SK-N-SH (cell line): ENCODE measurements around the gene MNS1. TPM values are rescaled to one million over a fixed set of nuclear protein-coding genes. Genes with fewer than 3 reads are reported as not detected.

Experiments
- CTCF ChIA-PET: fragments of 300-600, 350-600 bp; formaldehyde crosslinking; extraction: SDS; loops from one replicate; lab custom pipeline; 2021; lab: Yijun Ruan, JAX
- POLR2A ChIA-PET: fragments of 350-600 bp; sonication (Branson Sonifier 250); formaldehyde crosslinking; extraction: SDS; loops from one replicate; lab custom pipeline; 2020; ENCODE audit warnings: antibody characterized with exemption, inconsistent platforms; lab: Yijun Ruan, JAX
- DNase-seq: peaks from one replicate; pipeline ENCODE4 v3.0.0; 2012
- H2AFZ ChIP-seq: fragments of 200-600 bp; sonication (generic); 2 replicates; pipeline ENCODE4 v1.8.1; 2016; ENCODE audit warnings: antibody characterized with exemption, mild to moderate bottlenecking, low read depth
- H3F3A ChIP-seq: fragments of 200-600 bp; sonication (generic); replicated peaks from 2 replicates; pipeline ENCODE3; 2016; ENCODE audit warnings: antibody characterized with exemption, mild to moderate bottlenecking; ENCODE audit not compliant: insufficient read depth
- H3K27ac ChIP-seq, 2 experiments: fragments of 200-500 bp in 1 of 2; fragments of 200-600 bp in 1 of 2; sonication (Bioruptor generic) in 1 of 2; sonication (generic), shearing (Covaris generic) in 1 of 2; 2 replicates each; pipeline versions ENCODE4 v1.5.1 to v1.6.1; 2014 to 2016; ENCODE audit warnings: low read depth in 2 of 2, inconsistent platforms in 1 of 2, low read length in 1 of 2, mild to moderate bottlenecking in 1 of 2, mixed read lengths in 1 of 2
- H3K27me3 ChIP-seq: fragments of 200-600 bp; sonication (generic), shearing (Covaris generic); 2 replicates; pipeline ENCODE4 v1.6.1; 2016; ENCODE audit warnings: mixed run types; ENCODE audit not compliant: insufficient read depth
- H3K36me3 ChIP-seq, 2 experiments: fragments of 200-500 bp in 1 of 2; fragments of 200-600 bp in 1 of 2; sonication (Bioruptor generic) in 1 of 2; sonication (generic) in 1 of 2; replicated peaks in 1 of 2; 2 replicates each; pipeline versions ENCODE3 to v1.5.1; 2014 to 2016; ENCODE audit warnings: low read length in 1 of 2, mild to moderate bottlenecking in 1 of 2; ENCODE audit not compliant: insufficient read depth in 2 of 2, control insufficient read depth in 1 of 2
- H3K4me1 ChIP-seq, 2 experiments: fragments of 200-500 bp in 1 of 2; fragments of 200-600 bp in 1 of 2; sonication (Bioruptor generic) in 1 of 2; sonication (generic), shearing (Covaris generic) in 1 of 2; 2 replicates each; pipeline versions ENCODE4 v1.5.1 to v1.6.1; 2014 to 2016; ENCODE audit warnings: low read depth in 1 of 2, low read length in 1 of 2, mixed run types in 1 of 2; ENCODE audit not compliant: insufficient read depth in 2 of 2, control insufficient read depth in 1 of 2
- H3K4me2 ChIP-seq: fragments of 200-600 bp; sonication (generic), shearing (Covaris generic); 2 replicates; pipeline ENCODE4 v1.6.1; 2017; ENCODE audit warnings: mixed run types
- H3K4me3 ChIP-seq, 2 experiments: fragments of 200-500 bp in 1 of 2; fragments of 200-600 bp in 1 of 2; sonication (Bioruptor generic) in 1 of 2; sonication (generic), shearing (Covaris generic) in 1 of 2; 2 replicates each; pipeline versions ENCODE4 v1.5.1 to v1.8.1; 2014 to 2016; ENCODE audit warnings: low read depth in 2 of 2, inconsistent platforms in 1 of 2, low read length in 1 of 2, mild to moderate bottlenecking in 1 of 2, mixed read lengths in 1 of 2, moderate library complexity in 1 of 2
- H3K79me2 ChIP-seq: fragments of 200-600 bp; sonication (generic); 2 replicates; pipeline ENCODE4 v1.8.1; 2017; ENCODE audit warnings: mild to moderate bottlenecking; ENCODE audit not compliant: insufficient read depth
- H3K9ac ChIP-seq: fragments of 200-600 bp; sonication (generic); 2 replicates; pipeline ENCODE4 v1.6.1; 2017; ENCODE audit warnings: mixed run types
- H3K9me2 ChIP-seq: fragments of 200-600 bp; sonication (generic); 2 replicates; pipeline ENCODE4 v1.6.1; 2017; ENCODE audit warnings: mixed run types
- H3K9me3 ChIP-seq: fragments of 200-600 bp; sonication (generic); 2 replicates; pipeline ENCODE4 v1.6.1; 2017; ENCODE audit warnings: mixed run types, mild to moderate bottlenecking, moderate library complexity
- H4K20me1 ChIP-seq: fragments of 200-600 bp; sonication (generic); 2 replicates; pipeline ENCODE4 v1.6.1; 2017; ENCODE audit warnings: mild to moderate bottlenecking, mixed run types; ENCODE audit not compliant: insufficient read depth
- CTCF ChIP-seq: fragments of 200-600 bp; sonication (generic); IDR thresholded peaks from 2 replicates; pipeline ENCODE4 v1.6.1; 2017; ENCODE audit warnings: antibody characterized with exemption, mild to moderate bottlenecking, moderate library complexity
- ELF1 ChIP-seq: IDR thresholded peaks from 2 replicates; pipeline ENCODE4 v1.4.0; 2012
- EZH2phosphoT487 ChIP-seq: fragments of 200-600 bp; sonication (generic); IDR thresholded peaks from 2 replicates; pipeline ENCODE4 v1.6.1; 2017; ENCODE audit warnings: low read depth, mixed run types, mild to moderate bottlenecking, antibody characterized with exemption, moderate library complexity, borderline replicate concordance
- FOSL2 ChIP-seq: IDR thresholded peaks from 2 replicates; pipeline ENCODE4 v1.4.0; 2012; ENCODE audit warnings: low read depth, mild to moderate bottlenecking, moderate library complexity, borderline replicate concordance
- GABPA ChIP-seq: IDR thresholded peaks from 2 replicates; pipeline ENCODE4 v1.4.0; 2012; ENCODE audit warnings: low read depth, mild to moderate bottlenecking
- JUND ChIP-seq: IDR thresholded peaks from 2 replicates; pipeline ENCODE4 v1.4.0; 2012
- MAX ChIP-seq: IDR thresholded peaks from 2 replicates; pipeline ENCODE4 v1.4.0; 2012; ENCODE audit warnings: low read depth
- MEF2A ChIP-seq: IDR thresholded peaks from 2 replicates; pipeline ENCODE4 v1.4.0; 2012; ENCODE audit warnings: low read depth, borderline replicate concordance
- MXI1 ChIP-seq: IDR thresholded peaks from 2 replicates; pipeline ENCODE4 v1.6.1; 2012; ENCODE audit warnings: mild to moderate bottlenecking, low read depth, low read length, improper control_type of control experiment
- NRF1 ChIP-seq: IDR thresholded peaks from 2 replicates; pipeline ENCODE4 v1.6.1; 2012; ENCODE audit warnings: low read depth, mild to moderate bottlenecking, low read length
- RAD21 ChIP-seq: IDR thresholded peaks from 2 replicates; pipeline ENCODE4 v1.6.1; 2012; ENCODE audit warnings: mild to moderate bottlenecking, low read length
- RCOR1 ChIP-seq: fragments of 150-350 bp; IDR thresholded peaks from 2 replicates; pipeline ENCODE4 v1.6.1; 2017; ENCODE audit warnings: antibody characterized with exemption, low read length
- RFX5 ChIP-seq: IDR thresholded peaks from 2 replicates; pipeline ENCODE4 v1.6.1; 2012; ENCODE audit warnings: mild to moderate bottlenecking, improper control_type of control experiment, low read length
- RXRA ChIP-seq: IDR thresholded peaks from 2 replicates; pipeline ENCODE4 v1.4.0; 2012; ENCODE audit warnings: low read depth, mild to moderate bottlenecking, borderline replicate concordance
- TEAD4 ChIP-seq: IDR thresholded peaks from 2 replicates; pipeline ENCODE4 v1.4.0; 2012; ENCODE audit warnings: mild to moderate bottlenecking, borderline replicate concordance; ENCODE audit not compliant: insufficient read depth
- USF1 ChIP-seq: IDR thresholded peaks from 2 replicates; pipeline ENCODE4 v1.4.0; 2012; ENCODE audit warnings: low read depth, borderline replicate concordance
- YY1 ChIP-seq: IDR thresholded peaks from 2 replicates; pipeline ENCODE4 v1.4.0; 2012; ENCODE audit warnings: low read depth, mild to moderate bottlenecking
- WGBS: methylation state at CpG from one replicate; pipeline ENCODE4 v1.1.6; 2017; ENCODE audit warnings: low lambda C conversion rate; 5-methylcytosine and 5-hydroxymethylcytosine counted together
- polyA plus RNA-seq, 3 experiments: library from polyadenylated mRNA; depleted of rRNA; stranded (reverse); fragments of >200 nt; gene quantifications; 2 replicates each; pipeline ENCODE4 v1.2.3, GENCODE V29; 2012
- TF ChIP-seq, protein P1 (sequence below): fragments of 150-350 bp; IDR thresholded peaks from 2 replicates; pipeline ENCODE4 v1.6.1; 2017; ENCODE audit warnings: antibody characterized with exemption, low read length, low read depth, borderline replicate concordance

The MNS1 gene
- polyA plus RNA-seq, 1 of the 3 experiments (the other 2 are of a cell fraction), result 0.90 TPM

- TF ChIP-seq USF1 (no peak), RFX5 (no peak), RCOR1 (no peak), RXRA (no peak)
These were observed 70.0 kb downstream of the MNS1 start (continued) for GRCh38 chr15:56394909-56395308.

DNA sequence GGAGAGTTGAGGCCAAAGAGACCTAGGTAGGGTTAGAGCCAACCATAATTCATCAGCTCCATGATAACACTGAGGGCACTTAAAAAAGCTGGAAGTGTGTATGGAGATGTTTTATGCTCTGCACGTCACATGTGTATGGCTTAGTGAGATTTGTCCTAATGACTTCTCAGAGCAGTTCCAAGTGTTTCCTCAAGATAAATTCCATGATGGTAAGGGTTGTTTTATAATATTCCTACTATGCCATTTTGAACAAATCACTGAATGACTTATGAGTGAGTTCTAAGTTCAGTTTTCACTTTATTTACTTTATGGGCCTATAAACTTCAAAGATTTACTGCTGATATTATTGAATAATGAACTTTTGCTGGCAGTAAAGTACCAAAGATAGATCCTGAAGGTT is 71.7 kb downstream of the MNS1 start:
- TF ChIP-seq ELF1 (no peak), MAX (no peak), RXRA (no peak), CTCF (no peak), JUND (no peak), USF1 (no peak), YY1 (no peak), RAD21 (no peak)
- no peak overlapping the region for H3K9ac ChIP-seq
- H2AFZ ChIP-seq, result no peak overlapping the region
- H3K9me3 ChIP-seq, result no peaks in the 10 kb centered on the region
- CTCF ChIA-PET, result no interaction called here
- no peak overlapping the region for H3K4me2 ChIP-seq
- DNase-seq, result no peak
- H3K27me3 ChIP-seq, result no peaks in the 10 kb centered on the region
- H3K9me2 ChIP-seq, result peaks cover 6% of the 10 kb centered on the region; the same call in 1 of the 2 replicates
- H3F3A ChIP-seq, result no peaks in the 10 kb centered on the region
- no peaks in the 10 kb centered on the region for H4K20me1 ChIP-seq
- no peaks in the 10 kb centered on the region for H3K79me2 ChIP-seq
- POLR2A ChIA-PET, result no interaction called here
- WGBS, result 92% methylated on average over 1 of the region's 1 CpG
- no peaks in the 10 kb centered on the region for H3K4me1 ChIP-seq
- peaks cover 0 to 4% of the 10 kb centered on the region in 2 experiments for H3K36me3 ChIP-seq
- H3K27ac ChIP-seq, result no peak overlapping the region
- no peak overlapping the region for H3K4me3 ChIP-seq

- Histone ChIP-seq H3F3A (no peaks in the 10 kb centered on the region), H3K4me3 (no peak overlapping the region), H3K4me2 (no peak overlapping the region), H3K4me1 (no peaks in the 10 kb centered on the region), H4K20me1 (no peaks in the 10 kb centered on the region), H3K27ac (no peak overlapping the region), H3K27me3 (no peaks in the 10 kb centered on the region), H2AFZ (no peak overlapping the region), H3K9ac (no peak overlapping the region), H3K79me2 (no peaks in the 10 kb centered on the region), H3K36me3 (peaks cover 0 to 4% of the 10 kb centered on the region in 2 experiments), H3K9me3 (no peaks in the 10 kb centered on the region), H3K9me2 (peaks cover 6% of the 10 kb centered on the region; the same call in 1 of the 2 replicates)
- no peak for DNase-seq
- ChIA-PET CTCF (no interaction called here), POLR2A (no interaction called here)
- 88% methylated on average over 2 of the region's 2 CpGs for WGBS
- no peak for TF ChIP-seq NRF1
- no peak for TF ChIP-seq EZH2phosphoT487
- TF ChIP-seq ELF1, result no peak
- TF ChIP-seq RXRA, result no peak
- TF ChIP-seq TEAD4, result no peak
- no peak for TF ChIP-seq MAX
- TF ChIP-seq, protein P1, sequence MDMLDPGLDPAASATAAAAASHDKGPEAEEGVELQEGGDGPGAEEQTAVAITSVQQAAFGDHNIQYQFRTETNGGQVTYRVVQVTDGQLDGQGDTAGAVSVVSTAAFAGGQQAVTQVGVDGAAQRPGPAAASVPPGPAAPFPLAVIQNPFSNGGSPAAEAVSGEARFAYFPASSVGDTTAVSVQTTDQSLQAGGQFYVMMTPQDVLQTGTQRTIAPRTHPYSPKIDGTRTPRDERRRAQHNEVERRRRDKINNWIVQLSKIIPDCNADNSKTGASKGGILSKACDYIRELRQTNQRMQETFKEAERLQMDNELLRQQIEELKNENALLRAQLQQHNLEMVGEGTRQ, result no peak
- TF ChIP-seq MXI1, result no peak
- no peak for TF ChIP-seq MEF2A
- no peak for TF ChIP-seq CTCF
- TF ChIP-seq GABPA, result no peak
- TF ChIP-seq JUND, result no peak
- no peak for TF ChIP-seq FOSL2
These were observed 74.1 kb downstream of the MNS1 start for GRCh38 chr15:56390739-56391267.
